ENCODE data around the gene SPAG16. TPM values are rescaled to one million over a fixed set of nuclear protein-coding genes. Genes with fewer than 3 reads are reported as not detected.

The SPAG16 gene
- polyA plus RNA-seq, 2 of the 4 experiments (the other 2 are of a cell fraction), result 19.1 to 27.6 TPM

GRCh38 chr2:214451516-214452275, 1167.4 kb downstream of the SPAG16 start:
- Histone ChIP-seq H3K9me3 (no peaks in the 10 kb centered on the region), H3K4me2 (no peak overlapping the region), H3K4me1 (no peaks in the 10 kb centered on the region), H3K4me3 (no peak overlapping the region), H3K27ac (no peak overlapping the region)
- ChIA-PET CTCF (no interaction called here), POLR2A (no interaction called here)
- WGBS (ENCODE audit: missing lambda C conversion rate), result 5% methylated on average over 2 of the region's 2 CpGs
- no peak for ATAC-seq
- TF ChIP-seq NR3C1 (IDR thresholded peaks at IDR 0.05), result no peak
- no peak for TF ChIP-seq JUNB (IDR thresholded peaks at IDR 0.05)
- TF ChIP-seq EHF (CRISPR knock-in tag; IDR thresholded peaks at IDR 0.05), result no peak
- no peak for TF ChIP-seq HEYL (CRISPR knock-in tag; IDR thresholded peaks at IDR 0.05)
- TF ChIP-seq CTCF (IDR thresholded peaks at IDR 0.05), result no peak
- TF ChIP-seq NPAS2 (CRISPR knock-in tag; IDR thresholded peaks at IDR 0.05; ENCODE audit: borderline replicate concordance), result no peak
- TF ChIP-seq FOSL2 (IDR thresholded peaks at IDR 0.05), result no peak
- TF ChIP-seq FOSL2 (CRISPR knock-in tag; IDR thresholded peaks at IDR 0.05), result no peak
- no peak for TF ChIP-seq BHLHE40 (IDR thresholded peaks at IDR 0.05; ENCODE audit: low read depth, low read length)
- no peak for TF ChIP-seq KDM1A (IDR thresholded peaks at IDR 0.05; ENCODE audit: low read depth)
- no peak for DNase-seq (ENCODE audit: low read depth in 1 of 2, low spot score in 1 of 2)
- no peak for FAIRE-seq

Small RNA genes lying within 50 kb of the gene (small RNA-seq; reads per million reads assigned to genes)
- 0 reads per million in 6 experiments for gene MIR4438

Other genes with a start within 250 kb of the SPAG16 start
- 0.44 and 0.75 TPM in 2 replicates for gene IKZF2, start 132.9 kb upstream of the SPAG16 start, polyA plus RNA-seq (2011; rRNA removed)
- gene IKZF2, start 132.9 kb upstream of the SPAG16 start, polyA plus RNA-seq (2017; fragmentation: RNase III; extraction: RNeasy Plus Mini Kit Qiagen cat#74134 plus additional on column Dnase treatment), result 0.14 to 0.18 TPM (median 0.17 TPM) in 3 replicates

All from A549 (cell line).